Measurements from ENCODE around the gene TEX22. TPM values are rescaled to one million over a fixed set of nuclear protein-coding genes. Genes with fewer than 3 reads are reported as not detected.

The TEX22 gene
- total RNA-seq, 5 donors from 2014 or later (not counting 1 experiment from before 2014, with no cell fraction given): 0.93 to 9.0 (median 6.0) TPM

DNA sequence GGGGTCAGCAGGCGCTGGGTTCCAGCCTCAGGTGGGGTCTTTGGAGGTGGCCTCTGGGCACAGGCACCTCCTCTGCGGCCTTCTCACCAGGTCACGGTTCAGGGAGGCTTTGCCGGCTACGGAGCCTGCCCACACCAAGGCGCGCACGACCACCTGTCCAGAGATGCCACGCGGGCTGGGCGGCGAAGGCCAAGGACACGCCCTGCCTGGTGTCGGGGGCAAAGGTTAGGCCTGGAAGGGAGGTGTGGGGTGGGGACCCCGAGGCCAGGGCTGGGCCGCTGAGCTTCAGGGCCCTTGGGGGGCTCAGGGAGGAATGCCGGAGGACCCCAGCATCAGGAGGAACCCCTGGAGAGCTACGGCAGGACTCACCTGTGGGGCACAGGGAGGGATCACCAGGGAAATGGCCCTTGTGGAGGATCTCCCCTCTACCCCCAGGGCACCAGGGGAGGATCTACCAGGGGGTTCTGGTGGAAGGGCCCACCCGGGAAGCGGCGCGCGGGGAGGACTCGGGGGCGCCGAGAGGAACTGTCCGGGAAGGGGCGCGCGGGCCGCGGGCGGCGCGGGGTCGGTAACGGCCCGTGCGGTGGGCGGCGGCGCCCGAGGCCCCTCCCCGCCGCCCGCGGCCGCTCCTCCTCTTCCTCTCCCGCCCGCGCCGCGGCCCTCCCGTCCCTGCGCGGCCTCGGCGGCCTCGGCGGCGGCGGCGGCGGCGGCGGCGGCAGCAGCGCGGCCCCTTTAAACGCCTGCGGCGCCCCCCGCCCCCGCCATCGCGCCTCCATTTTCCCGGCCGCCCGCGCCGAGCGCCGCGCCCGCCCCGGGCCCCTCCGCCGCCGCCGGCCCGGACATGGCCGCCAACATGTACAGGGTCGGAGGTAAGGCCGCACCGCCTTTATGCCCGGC, 21.1 kb downstream of the TEX22 start, which contains the start of gene MTA1:
TSS of gene MTA1 (plus strand) at position 633 of the 897 bp plus-strand sequence. CDS start at position 842, 209 bp downstream.
- Mint-ChIP-seq H3K4me1 (peaks cover 31 to 39% (median 33%) of the 10 kb centered on the region in 3 donors), H3K27ac (peak within 1 kb of the TSS in 1 of 2 donors; percentile 86), H3K27me3 (peaks cover 0 to 2% of the 10 kb centered on the region in 2 donors), H3K36me3 (no peaks in the 10 kb centered on the region), H3K4me3 (peak within 1 kb of the TSS; percentile 79 to 88 (median 84)), H3K9me3 (no peaks in the 10 kb centered on the region)
- WGBS (ENCODE audit: insufficient coverage): 11% methylated on average over 89 of the region's 96 CpGs
- ChIA-PET CTCF (no interaction called here), POLR2A (no interaction called here)
- DNase-seq: peak in 27 of 35 experiments; percentile 13 to 73 (median 26)
- Histone ChIP-seq H3K4me3 (ENCODE audit: control insufficient read depth in 1 of 2, extremely low read depth in 1 of 2, low read length in 1 of 2) (peak within 1 kb of the TSS; percentile 66 to 82), H3K4me1 (ENCODE audit: control insufficient read depth in 1 of 2, extremely low read depth in 1 of 2, insufficient read depth in 2 of 2, low read length in 2 of 2) (peaks cover 7 to 42% of the 10 kb centered on the region in 2 experiments), H3K27me3 (replicated peaks in 1 of 2; ENCODE audit: control insufficient read depth in 2 of 2, extremely low read depth in 1 of 2, insufficient read depth in 2 of 2, low read length in 1 of 2) (peaks cover 0 to 28% of the 10 kb centered on the region in 2 experiments), H3K36me3 (ENCODE audit: control insufficient read depth in 2 of 2, extremely low read depth in 1 of 2, insufficient read depth in 1 of 2, low read length in 1 of 2) (no peaks in the 10 kb centered on the region), H3K9me3 (no peaks in the 10 kb centered on the region), H3K27ac (ENCODE audit: low read length) (peak within 1 kb of the TSS; percentile 38)
- ATAC-seq (replicated peaks in 1 of 4): peak; percentile 71 to 76 (median 72)

GRCh38 chr14:105420101-105420973, 22.0 kb downstream of the TEX22 start:
- POLR2A ChIA-PET: no interaction called here
- no peaks in the 10 kb centered on the region for H3K9me3 Mint-ChIP-seq
- peak overlapping the region; percentile 79 to 88 (median 84) for H3K4me3 Mint-ChIP-seq
- Histone ChIP-seq H3K27ac (ENCODE audit: low read length) (peak overlapping the region; percentile 38), H3K4me1 (ENCODE audit: control insufficient read depth in 1 of 2, extremely low read depth in 1 of 2, insufficient read depth in 2 of 2, low read length in 2 of 2) (peaks cover 6 to 41% of the 10 kb centered on the region in 2 experiments), H3K36me3 (ENCODE audit: control insufficient read depth in 2 of 2, extremely low read depth in 1 of 2, insufficient read depth in 1 of 2, low read length in 1 of 2) (no peaks in the 10 kb centered on the region), H3K9me3 (no peaks in the 10 kb centered on the region), H3K27me3 (replicated peaks in 1 of 2; ENCODE audit: control insufficient read depth in 2 of 2, extremely low read depth in 1 of 2, insufficient read depth in 2 of 2, low read length in 1 of 2) (peaks cover 0 to 25% of the 10 kb centered on the region in 2 experiments), H3K4me3 (ENCODE audit: control insufficient read depth in 1 of 2, extremely low read depth in 1 of 2, low read length in 1 of 2) (peak overlapping the region; percentile 66 to 82)
- H3K27ac Mint-ChIP-seq: peak overlapping the region; percentile 80 to 86
- DNase-seq (no peak), ATAC-seq (replicated peaks in 1 of 4) (peak; percentile 1 to 9 (median 7))
- CTCF ChIA-PET: no interaction called here
- H3K36me3 Mint-ChIP-seq: no peaks in the 10 kb centered on the region
- peaks cover 29 to 36% (median 31%) of the 10 kb centered on the region in 3 donors for H3K4me1 Mint-ChIP-seq
- 1% methylated on average over 17 of the region's 67 CpGs for WGBS (ENCODE audit: insufficient coverage)
- peaks cover 0 to 2% of the 10 kb centered on the region in 2 donors for H3K27me3 Mint-ChIP-seq

GRCh38 chr14:105420974-105421674, 22.8 kb downstream of the TEX22 start:
- H3K9me3 Mint-ChIP-seq: no peaks in the 10 kb centered on the region
- ATAC-seq (replicated peaks in 1 of 4) (no peak), DNase-seq (no peak)
- 47% methylated on average over 17 of the region's 23 CpGs for WGBS (ENCODE audit: insufficient coverage)
- peak overlapping the region; percentile 79 to 88 (median 84) for H3K4me3 Mint-ChIP-seq
- Histone ChIP-seq H3K4me3 (ENCODE audit: control insufficient read depth in 1 of 2, extremely low read depth in 1 of 2, low read length in 1 of 2) (peak overlapping the region; percentile 66 to 82), H3K9me3 (no peaks in the 10 kb centered on the region), H3K4me1 (ENCODE audit: control insufficient read depth in 1 of 2, extremely low read depth in 1 of 2, insufficient read depth in 2 of 2, low read length in 2 of 2) (peaks cover 5 to 43% of the 10 kb centered on the region in 2 experiments), H3K27ac (ENCODE audit: low read length) (peak overlapping the region; percentile 38), H3K27me3 (replicated peaks in 1 of 2; ENCODE audit: control insufficient read depth in 2 of 2, extremely low read depth in 1 of 2, insufficient read depth in 2 of 2, low read length in 1 of 2) (peaks cover 0 to 22% of the 10 kb centered on the region in 2 experiments), H3K36me3 (ENCODE audit: control insufficient read depth in 2 of 2, extremely low read depth in 1 of 2, insufficient read depth in 1 of 2, low read length in 1 of 2) (peaks cover 0 to 3% of the 10 kb centered on the region in 2 donors)
- no peaks in the 10 kb centered on the region for H3K27me3 Mint-ChIP-seq
- peaks cover 30 to 36% (median 33%) of the 10 kb centered on the region in 3 donors for H3K4me1 Mint-ChIP-seq
- POLR2A ChIA-PET: interaction anchor here in 1 of 2 donors (0.6 kb wide), 1 partner anchor 71 kb away, joined by 3 read pairs; no protein-coding TSS in a partner anchor
- H3K36me3 Mint-ChIP-seq: peaks cover 3% of the 10 kb centered on the region
- CTCF ChIA-PET: no interaction called here
- peak overlapping the region; percentile 80 to 86 for H3K27ac Mint-ChIP-seq

GRCh38 chr14:105421723-105422615, 23.6 kb downstream of the TEX22 start:
- peaks cover 0 to 19% of the 10 kb centered on the region in 2 experiments for H3K27me3 ChIP-seq (replicated peaks in 1 of 2; ENCODE audit: control insufficient read depth in 2 of 2, extremely low read depth in 1 of 2, insufficient read depth in 2 of 2, low read length in 1 of 2)
- DNase-seq (no peak), ATAC-seq (replicated peaks in 1 of 4) (no peak)
- peaks cover 33 to 41% (median 35%) of the 10 kb centered on the region in 3 donors for H3K4me1 Mint-ChIP-seq
- H3K27me3 Mint-ChIP-seq: no peaks in the 10 kb centered on the region
- H3K36me3 Mint-ChIP-seq: peaks cover 5% of the 10 kb centered on the region
- peak overlapping the region in 1 of 2 donors; percentile 82 for H3K4me3 ChIP-seq (ENCODE audit: control insufficient read depth in 1 of 2, extremely low read depth in 1 of 2, low read length in 1 of 2)
- peaks cover 5 to 43% of the 10 kb centered on the region in 2 experiments for H3K4me1 ChIP-seq (ENCODE audit: control insufficient read depth in 1 of 2, extremely low read depth in 1 of 2, insufficient read depth in 2 of 2, low read length in 2 of 2)
- peak overlapping the region; percentile 76 to 85 for H3K27ac Mint-ChIP-seq
- 58% methylated on average over 26 of the region's 32 CpGs for WGBS (ENCODE audit: insufficient coverage)
- H3K9me3 Mint-ChIP-seq: peaks cover 0 to 2% (median 0%) of the 10 kb centered on the region in 3 donors
- H3K27ac ChIP-seq (ENCODE audit: low read length): no peak overlapping the region
- peak overlapping the region; percentile 79 to 88 (median 84) for H3K4me3 Mint-ChIP-seq
- H3K9me3 ChIP-seq: no peaks in the 10 kb centered on the region
- POLR2A ChIA-PET: no interaction called here
- H3K36me3 ChIP-seq (ENCODE audit: control insufficient read depth in 2 of 2, extremely low read depth in 1 of 2, insufficient read depth in 1 of 2, low read length in 1 of 2): peaks cover 6 to 9% of the 10 kb centered on the region in 2 donors
- CTCF ChIA-PET: interaction anchor here in 1 of 2 donors (0.5 kb wide), 1 partner anchor 400 kb away, joined by 3 read pairs; no protein-coding TSS in a partner anchor

DNA sequence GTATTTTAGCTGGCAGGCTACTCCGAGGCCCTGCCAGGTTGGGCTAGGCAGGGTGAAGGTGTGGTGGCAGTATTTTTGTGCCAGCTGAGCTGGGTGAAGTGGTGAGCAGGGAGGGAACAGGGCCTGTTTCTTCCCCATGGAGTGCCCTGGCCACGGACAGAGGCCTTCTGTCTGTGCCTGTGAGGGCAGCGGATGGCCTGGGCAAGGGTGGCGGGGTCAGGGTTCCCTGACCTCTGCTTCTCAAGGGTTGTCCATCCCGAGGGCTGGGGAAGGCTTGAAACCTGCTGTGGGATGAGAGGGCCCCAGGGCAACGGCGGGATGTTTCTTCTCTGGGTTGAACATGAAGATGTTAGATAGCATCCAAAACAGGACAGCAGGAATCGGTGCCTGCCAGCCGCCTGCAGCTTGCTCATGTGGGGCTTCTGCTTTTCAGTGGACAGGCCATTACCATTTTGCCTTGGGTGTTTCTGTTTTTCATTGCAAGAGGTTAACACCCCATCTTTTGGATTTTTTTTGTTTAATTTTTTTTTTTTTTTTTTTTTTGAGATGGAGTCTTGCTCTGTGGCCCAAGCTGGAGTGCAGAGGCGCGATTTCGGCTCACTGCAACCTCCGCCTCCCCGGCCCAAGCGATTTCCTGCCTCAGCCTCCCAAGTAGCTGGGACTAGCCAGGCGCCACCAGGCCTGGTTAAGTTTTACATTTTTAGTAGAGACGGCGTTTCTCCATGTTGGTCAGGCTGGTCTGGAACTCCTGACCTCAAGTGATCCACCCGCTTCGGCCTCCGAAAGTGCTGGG, 24.6 kb downstream of the TEX22 start:
- peaks cover 0 to 5% (median 0%) of the 10 kb centered on the region in 3 donors for H3K9me3 Mint-ChIP-seq
- ATAC-seq (replicated peaks in 1 of 4) (no peak), DNase-seq (no peak)
- peaks cover 38 to 46% (median 40%) of the 10 kb centered on the region in 3 donors for H3K4me1 Mint-ChIP-seq
- peaks cover 0 to 15% of the 10 kb centered on the region in 2 experiments for H3K27me3 ChIP-seq (replicated peaks in 1 of 2; ENCODE audit: control insufficient read depth in 2 of 2, extremely low read depth in 1 of 2, insufficient read depth in 2 of 2, low read length in 1 of 2)
- H3K4me3 ChIP-seq (ENCODE audit: control insufficient read depth in 1 of 2, extremely low read depth in 1 of 2, low read length in 1 of 2): no peak overlapping the region
- ChIA-PET POLR2A (interaction anchor here in 1 of 2 donors (0.7 kb wide), 1 partner anchor 19 kb away, joined by 3 read pairs; no protein-coding TSS in a partner anchor), CTCF (interaction anchor here in 1 of 2 donors (0.5 kb wide), 1 partner anchor 401 kb away, joined by 3 read pairs; no protein-coding TSS in a partner anchor)
- peak overlapping the region in 1 of 3 donors; percentile 39 for H3K4me3 Mint-ChIP-seq
- peak overlapping the region; percentile 52 to 76 for H3K27ac Mint-ChIP-seq
- peaks cover 6 to 12% of the 10 kb centered on the region in 2 donors for H3K36me3 ChIP-seq (ENCODE audit: control insufficient read depth in 2 of 2, extremely low read depth in 1 of 2, insufficient read depth in 1 of 2, low read length in 1 of 2)
- 90% methylated on average over 12 of the region's 21 CpGs for WGBS (ENCODE audit: insufficient coverage)
- H3K9me3 ChIP-seq: no peaks in the 10 kb centered on the region
- H3K27me3 Mint-ChIP-seq: no peaks in the 10 kb centered on the region
- no peak overlapping the region for H3K27ac ChIP-seq (ENCODE audit: low read length)
- H3K36me3 Mint-ChIP-seq: peaks cover 10% of the 10 kb centered on the region
- H3K4me1 ChIP-seq (ENCODE audit: control insufficient read depth in 1 of 2, extremely low read depth in 1 of 2, insufficient read depth in 2 of 2, low read length in 2 of 2): peaks cover 5 to 43% of the 10 kb centered on the region in 2 experiments
